B cell (primary cell): ENCODE results near the gene AUTS2.

Experiments
- CTCF ChIP-seq: fragments of 200-600 bp; IDR thresholded peaks from one replicate; pipeline ENCODE4 v1.8.0; 2022; ENCODE audit warnings: antibody characterized with exemption, mild to moderate bottlenecking
- EZH2 ChIP-seq: IDR thresholded peaks from 2 replicates; pipeline ENCODE4 v1.6.1; 2012; ENCODE audit warnings: borderline replicate concordance, low read depth, mild to moderate bottlenecking, moderate library complexity, low read length; ENCODE audit not compliant: insufficient read depth, poor library complexity, severe bottlenecking

GRCh38 chr7:70137126-70137525 is 538.9 kb downstream of the AUTS2 start:
- no peak for TF ChIP-seq EZH2
- TF ChIP-seq CTCF: no peak
